H1 (cell line): Measurements from ENCODE around the gene ITGA6. TPM values are rescaled to one million over a fixed set of nuclear protein-coding genes. Genes with fewer than 3 reads are reported as not detected.

Experiments used
- CBX8 ChIP-seq: fragments of 300-800, 300-1000 bp; sonication (generic); IDR thresholded peaks from 2 replicates; pipeline ENCODE4 v1.7.1; 2016; ENCODE audit warnings: low read depth, low read length, borderline replicate concordance
- CHD7 ChIP-seq: fragments of 300-600 bp; sonication (generic); IDR thresholded peaks from 2 replicates; pipeline ENCODE4 v1.7.1; 2012; ENCODE audit warnings: low read length, moderate library complexity, mild to moderate bottlenecking, inconsistent platforms; ENCODE audit not compliant: insufficient replicate concordance
- KDM1A ChIP-seq: fragments of 200-600, 300-600 bp; sonication (generic); IDR thresholded peaks from 2 replicates; pipeline ENCODE4 v1.7.1; 2016; ENCODE audit warnings: mild to moderate bottlenecking, low read length, borderline replicate concordance
- KDM4A ChIP-seq: IDR thresholded peaks from one replicate; pipeline ENCODE4 v1.7.1; 2012; ENCODE audit warnings: low read depth, mild to moderate bottlenecking, moderate library complexity, low read length, inconsistent platforms; ENCODE audit not compliant: severe bottlenecking
- RBBP5 ChIP-seq: IDR thresholded peaks from 2 replicates; pipeline ENCODE4 v1.7.1; 2012; ENCODE audit warnings: low read depth, mild to moderate bottlenecking, inconsistent platforms, low read length, moderate library complexity, borderline replicate concordance
- RFX5 ChIP-seq: IDR thresholded peaks from 2 replicates; pipeline ENCODE4 v1.6.1; 2011; ENCODE audit warnings: low read depth, low read length, improper control_type of control experiment, borderline replicate concordance
- SUZ12 ChIP-seq: fragments of 200-600 bp; sonication (generic); IDR thresholded peaks from 2 replicates; pipeline ENCODE4 v1.6.1; 2012; ENCODE audit warnings: mild to moderate bottlenecking, inconsistent platforms, low read length, moderate library complexity, mixed read lengths
- TAF7 ChIP-seq: optimal IDR thresholded peaks from 2 replicates; pipeline ENCODE3; 2011; ENCODE audit warnings: low read depth, mild to moderate bottlenecking, inconsistent platforms, low read length, moderate library complexity, borderline replicate concordance
- YY1 ChIP-seq: IDR thresholded peaks from 2 replicates; pipeline ENCODE4 v1.6.1; 2011; ENCODE audit warnings: low read depth, mild to moderate bottlenecking, low read length
- polyA plus RNA-seq, 7 experiments: library from polyadenylated mRNA; depleted of rRNA in 3 of 7; stranded (reverse) in 5 of 7; unstranded in 2 of 7; fragments of >200 nt in 5 of 7; fragments of 200-250 nt in 2 of 7; gene quantifications; 1 replicate in 5 of 7; 2 replicates in 1 of 7; 4 replicates in 1 of 7; pipeline versions ENCODE4 v1.2.1 to v1.2.3, GENCODE V29; 2011 to 2013; ENCODE audit warnings: missing spikeins in 2 of 7, mixed read lengths in 2 of 7
- total RNA-seq: library from RNA; stranded (reverse); fragmentation: NEBNext Ultra II Directional; extraction: Animal tissue kit (Norgen Biotek cat#: 25700); gene quantifications from 2 replicates; pipeline ENCODE4 v1.2.1, GENCODE V29; 2021

ITGA6 gene
- total and polyA plus RNA-seq, 2 of the 8 experiments (the other 6 are each of a cell fraction or from before 2014, with no cell fraction given), result 26.9 to 118 TPM

- TF ChIP-seq CHD7 (no peak), RBBP5 (no peak), KDM4A (no peak), CBX8 (no peak), YY1 (no peak), RFX5 (no peak), TAF7 (no peak), KDM1A (no peak), SUZ12 (no peak)
These were observed 18.5 kb downstream of the ITGA6 start (continued) for GRCh38 chr2:172445851-172446250.
